Fibroblast of peridontal ligament (primary cell): Measurements from ENCODE around the gene ELMO3.

ENCODE experiments used
- DNase-seq: peaks from one replicate; pipeline ENCODE4 v3.0.0-alpha.2; 2010; ENCODE audit errors: extremely low read depth

ELMO3 gene

GRCh38 chr16:67198238-67198734, 645 bp upstream of the ELMO3 start:
- peak; percentile 47 for DNase-seq

DNA sequence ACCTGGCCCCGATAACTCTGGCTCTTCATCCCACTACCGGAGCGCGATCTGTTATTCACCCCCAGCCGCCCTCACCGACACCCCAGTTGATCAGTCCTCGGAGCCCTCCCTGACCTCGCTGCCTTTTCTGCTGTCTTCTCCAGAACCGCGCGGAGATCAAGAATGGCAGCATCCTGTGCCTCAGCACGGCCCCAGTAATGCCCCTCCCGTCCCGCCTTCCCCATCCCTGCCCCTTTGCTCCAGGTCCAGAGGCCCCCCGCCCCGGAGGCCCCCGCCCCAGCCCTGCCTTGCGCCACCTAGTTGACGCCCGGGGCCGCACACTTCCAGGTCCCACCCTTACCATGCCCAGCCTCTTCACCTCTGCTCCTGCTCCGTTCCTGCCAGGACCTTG, 872 bp downstream of the ELMO3 start:
- DNase-seq: no peak

GRCh38 chr16:67200491-67200890, 1.6 kb downstream of the ELMO3 start:
- DNase-seq: no peak

DNA sequence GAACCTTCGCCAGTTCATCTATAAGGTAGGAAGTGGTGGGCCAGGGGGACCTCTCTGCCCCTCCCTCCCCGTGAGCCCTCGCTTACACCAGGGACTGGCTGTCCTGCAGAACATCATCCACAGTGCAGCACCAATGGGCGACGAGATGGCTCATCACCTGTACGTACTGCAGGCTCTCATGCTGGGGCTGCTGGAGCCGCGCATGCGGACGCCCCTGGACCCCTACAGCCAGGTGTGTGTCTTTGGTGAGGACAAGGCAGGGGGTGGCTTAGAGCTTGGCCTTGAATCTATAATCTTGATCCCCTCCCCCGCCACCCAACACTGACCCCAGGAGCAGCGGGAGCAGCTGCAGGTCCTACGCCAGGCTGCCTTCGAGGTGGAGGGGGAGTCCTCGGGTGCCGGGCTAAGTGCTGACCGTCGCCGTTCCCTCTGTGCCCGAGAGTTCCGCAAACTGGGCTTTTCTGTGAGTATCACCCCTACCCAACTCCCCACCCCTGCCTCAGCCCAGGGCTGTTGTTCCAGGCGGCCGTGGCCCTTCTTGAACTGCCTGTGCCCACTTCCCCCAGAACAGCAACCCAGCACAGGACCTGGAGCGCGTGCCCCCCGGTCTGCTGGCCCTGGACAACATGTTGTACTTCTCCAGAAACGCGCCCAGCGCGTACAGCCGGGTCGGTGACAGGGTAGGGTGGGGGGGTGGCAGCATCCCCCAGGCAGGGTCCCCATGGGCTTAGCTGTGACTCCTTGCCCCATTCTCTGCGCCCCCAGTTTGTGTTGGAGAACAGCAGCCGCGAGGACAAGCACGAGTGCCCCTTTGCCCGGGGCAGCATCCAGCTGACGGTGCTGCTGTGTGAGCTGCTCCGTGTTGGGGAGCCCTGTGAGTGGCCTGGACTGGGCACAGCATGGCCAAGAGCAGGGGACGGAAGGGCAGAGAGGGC, 2.7 kb downstream of the ELMO3 start:
- DNase-seq: no peak

GRCh38 chr16:67202426-67202825, 3.5 kb downstream of the ELMO3 start:
- no peak for DNase-seq

GRCh38 chr16:67202956-67203493, 4.1 kb downstream of the ELMO3 start:
- DNase-seq: no peak

- DNase-seq: no peak
Measured at GRCh38 chr16:67204076-67204475, 5.1 kb downstream of the ELMO3 start.

DNA sequence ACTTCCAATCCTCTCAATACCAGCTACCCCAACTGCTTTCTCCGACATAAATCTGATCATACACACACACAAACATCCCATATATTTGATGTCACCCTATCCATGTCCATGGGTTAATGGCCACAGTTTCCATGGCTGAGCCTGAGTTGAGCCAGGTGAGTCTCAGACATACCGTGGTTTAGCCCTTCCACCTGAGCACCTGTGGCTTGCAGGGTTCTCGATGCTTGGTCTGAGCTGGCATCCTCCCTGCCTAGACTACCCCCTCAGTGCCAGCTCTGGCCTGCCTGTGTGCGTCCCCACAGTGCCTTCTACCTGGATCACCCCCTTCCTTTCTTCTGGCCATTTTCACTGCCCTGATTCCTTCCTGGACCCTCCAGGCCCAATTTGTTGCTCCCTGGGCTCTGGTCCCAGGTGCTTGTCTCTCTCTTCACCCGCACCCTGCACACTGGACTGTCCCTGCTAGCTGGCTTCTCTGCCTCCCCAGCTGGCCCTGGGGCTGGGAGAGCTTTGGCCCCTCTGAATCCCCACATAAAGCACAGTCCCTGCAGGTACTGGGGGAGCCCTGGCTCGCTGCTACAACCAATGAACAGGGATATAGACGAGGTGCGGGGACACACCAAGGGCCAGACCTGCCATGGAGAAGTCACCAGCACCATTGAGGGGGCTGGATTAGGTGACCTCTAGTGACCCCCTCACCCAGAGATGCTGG, 7.4 kb downstream of the ELMO3 start:
- DNase-seq: no peak

DNA sequence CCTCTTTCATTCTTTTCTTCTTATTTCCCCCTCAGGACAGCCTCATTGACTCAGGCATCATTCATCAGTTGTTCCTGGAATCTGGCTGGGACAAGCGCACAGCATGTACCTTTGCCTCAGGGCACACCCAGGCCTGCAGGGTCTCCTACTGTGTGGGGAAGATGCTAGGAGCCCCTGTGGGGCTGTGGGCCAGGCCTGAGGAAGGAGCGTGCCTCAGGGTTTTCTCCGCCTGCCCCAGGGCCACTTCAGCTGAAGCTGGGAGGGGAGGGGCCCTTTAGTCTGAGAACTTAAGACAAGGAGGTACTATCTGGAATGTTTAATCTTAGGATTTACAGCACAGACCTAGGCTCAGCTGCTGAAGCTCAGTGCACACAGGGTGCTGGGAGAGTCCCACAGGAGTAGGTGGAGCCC, 7.9 kb downstream of the ELMO3 start:
- no peak for DNase-seq

DNA sequence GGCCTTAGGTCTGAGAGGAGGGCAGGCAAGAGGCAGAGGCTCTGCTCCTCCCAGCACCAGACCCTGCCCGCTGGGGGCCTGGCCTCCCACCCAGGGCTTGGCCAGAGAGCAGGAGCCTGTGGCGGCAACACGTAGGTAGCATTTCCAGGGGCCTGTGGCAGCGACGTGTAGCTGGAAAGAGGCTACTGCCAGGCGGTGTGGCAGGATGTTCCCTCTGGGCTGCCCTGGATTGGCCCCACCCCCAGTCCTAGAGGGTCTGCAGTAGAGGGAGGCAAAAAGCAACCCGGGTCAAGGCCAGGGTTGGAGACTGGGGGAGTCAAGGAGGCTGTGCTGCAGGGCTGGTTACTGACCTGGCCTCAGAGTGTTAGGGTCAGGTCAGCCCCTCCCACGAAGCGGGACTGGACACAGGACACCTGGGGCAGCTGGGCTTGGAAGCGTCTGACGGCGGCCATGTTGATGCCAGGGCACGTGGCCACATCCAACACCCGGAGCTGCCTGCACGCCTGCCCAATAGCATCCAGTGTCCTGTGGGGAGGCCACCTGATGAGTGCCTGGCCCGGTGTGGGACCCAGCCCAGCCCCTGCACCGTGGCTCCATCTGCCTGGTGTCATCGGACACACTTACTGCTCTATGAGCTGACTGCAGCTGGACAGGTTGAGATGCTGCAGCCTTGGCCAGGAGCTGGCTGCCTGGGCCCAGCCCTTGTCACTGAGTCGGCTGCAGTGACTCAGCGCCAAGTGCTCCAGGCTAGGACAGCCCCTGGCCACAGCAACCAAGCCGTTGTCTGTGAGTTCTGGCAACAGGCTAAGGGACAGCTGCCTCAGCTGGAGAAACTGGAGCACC, 8.5 kb downstream of the ELMO3 start:
- no peak for DNase-seq

- no peak for DNase-seq
Measured at GRCh38 chr16:67208154-67208896, 9.4 kb downstream of the ELMO3 start.

GRCh38 chr16:67209565-67209964, 10.6 kb downstream of the ELMO3 start:
- DNase-seq: no peak

DNA sequence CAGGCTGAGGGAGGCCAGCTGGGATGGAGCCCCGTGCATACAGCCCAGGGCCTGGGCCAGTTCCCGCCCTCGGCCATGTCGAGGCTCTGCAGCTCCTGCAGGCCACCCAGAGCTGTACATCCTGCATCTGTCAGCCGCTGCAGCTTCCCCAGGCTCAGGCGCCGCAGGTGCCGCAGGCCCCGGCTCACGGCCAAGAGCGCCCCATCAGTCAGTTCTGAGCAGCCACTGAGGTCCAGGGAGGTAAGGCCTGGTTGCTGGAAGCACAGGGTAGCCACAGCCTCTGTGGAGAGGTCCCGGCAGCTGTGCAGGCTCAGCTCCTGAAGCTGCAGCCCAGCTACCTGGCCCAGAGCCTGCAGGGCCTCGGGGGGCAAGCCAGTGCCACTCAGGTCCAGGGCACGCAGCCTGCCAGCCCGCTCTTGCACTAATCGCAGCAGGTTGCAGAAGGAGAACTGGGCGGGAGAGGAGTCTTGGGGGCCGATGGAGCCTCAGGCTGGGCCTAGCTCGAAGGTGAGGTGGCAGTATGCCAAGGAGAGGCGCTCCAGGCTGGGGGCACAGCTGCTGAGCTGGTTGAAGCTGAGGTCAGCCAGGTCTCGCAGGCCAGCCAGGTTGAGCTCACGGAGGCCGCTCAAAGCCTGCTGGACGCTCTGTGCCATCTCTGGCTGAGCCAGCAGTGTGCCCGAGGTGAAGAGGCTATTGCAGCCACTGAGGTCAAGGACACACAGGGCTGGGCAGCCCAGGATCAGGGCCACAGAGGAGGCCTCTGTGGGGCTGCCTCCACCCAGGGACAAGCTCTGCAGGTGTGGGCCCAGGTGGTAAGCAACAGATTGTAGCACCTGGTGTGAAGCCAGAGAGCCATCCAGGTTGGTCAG, 11.4 kb downstream of the ELMO3 start:
- DNase-seq: no peak

GRCh38 chr16:67211674-67212073, 12.7 kb downstream of the ELMO3 start:
- no peak for DNase-seq

DNA sequence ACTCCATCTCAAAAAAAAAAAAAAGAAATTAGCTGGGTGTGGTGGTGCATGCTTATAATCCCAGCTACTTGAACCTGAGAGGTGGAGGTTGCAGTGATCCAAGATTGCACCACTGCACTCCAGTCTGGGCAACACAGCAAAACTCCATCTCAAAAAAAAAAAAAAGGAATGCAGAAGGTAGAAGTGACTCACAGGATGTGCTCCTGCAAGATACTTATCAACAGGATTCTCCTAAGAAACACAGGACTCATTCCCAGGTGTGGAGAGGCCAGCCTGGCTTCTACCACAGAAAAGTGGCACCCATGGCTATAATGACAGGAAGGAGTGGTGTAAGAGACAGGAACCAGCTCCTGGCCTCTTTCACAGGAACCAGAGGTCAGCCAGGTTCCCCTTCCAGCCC, 13.8 kb downstream of the ELMO3 start:
- DNase-seq: no peak

GRCh38 chr16:67213197-67214019, 14.5 kb downstream of the ELMO3 start:
- DNase-seq: no peak

GRCh38 chr16:67215706-67216105, 16.8 kb downstream of the ELMO3 start:
- no peak for DNase-seq

GRCh38 chr16:67216612-67217490, 17.9 kb downstream of the ELMO3 start:
- no peak for DNase-seq
